K562 (cell line): ENCODE results near the gene LSR. TPM values are rescaled to one million over a fixed set of nuclear protein-coding genes. Genes with fewer than 3 reads are reported as not detected.

Source experiments
- CTBP1 ChIP-seq: fragments of 450-650 bp; IDR thresholded peaks from 2 replicates; pipeline ENCODE4 v1.6.1; 2016; ENCODE audit warnings: borderline replicate concordance
- FUS ChIP-seq: fragments of 200-400 bp; formaldehyde crosslinking; optimal IDR thresholded peaks from 2 replicates; pipeline ENCODE3; 2017; ENCODE audit warnings: low read depth, low read length
- HBP1 ChIP-seq: fragments of 450-650 bp; formaldehyde crosslinking; IDR thresholded peaks from 2 replicates; pipeline ENCODE4 v1.4.0; 2022; ENCODE audit warnings: missing genetic modification characterization
- PHF20 ChIP-seq: fragments of 450-650 bp; IDR thresholded peaks from 2 replicates; pipeline ENCODE4 v1.6.1; 2018; ENCODE audit not compliant: partially characterized antibody
- RAD21 ChIP-seq, 2 experiments: fragments of 250-450 bp in 1 of 2; fragments of 450-650 bp in 1 of 2; sonication (Bioruptor Pico) in 1 of 2; formaldehyde crosslinking in 1 of 2; IDR thresholded peaks in 1 of 2; conservative IDR thresholded peaks in 1 of 2; 2 replicates each; pipeline versions ENCODE4 v1.4.0 to v1.8.0; 2020 to 2022; ENCODE audit warnings: mild to moderate bottlenecking in 2 of 2, moderate library complexity in 1 of 2
- SFPQ ChIP-seq: fragments of 200-400 bp; formaldehyde crosslinking; IDR thresholded peaks from 2 replicates; pipeline ENCODE4 v1.6.1; 2017; ENCODE audit warnings: mild to moderate bottlenecking, low read depth, low read length, moderate library complexity
- YY1 ChIP-seq, 3 experiments: IDR thresholded peaks; 2 replicates each; pipeline ENCODE4 v1.6.1; 2011; ENCODE audit warnings: low read length in 2 of 3, mild to moderate bottlenecking in 2 of 3, moderate library complexity in 2 of 3, borderline replicate concordance in 1 of 3, control low read depth in 1 of 3, low read depth in 1 of 3; ENCODE audit not compliant: insufficient read depth in 3 of 3, insufficient replicate concordance in 2 of 3, control insufficient read depth in 1 of 3, insufficient read length in 1 of 3; ENCODE audit errors: extremely low read depth in 1 of 3
- ZBTB40 ChIP-seq, 2 experiments: fragments of 450-650 bp in 1 of 2; sonication (generic) in 1 of 2; formaldehyde crosslinking in 1 of 2; IDR thresholded peaks; 2 replicates each; pipeline versions ENCODE4 v1.7.1 to v1.9.0; 2016 to 2022; ENCODE audit warnings: inconsistent platforms in 1 of 2, mild to moderate bottlenecking in 1 of 2, missing genetic modification reagents in 1 of 2
- ZFX ChIP-seq: sonication (generic); formaldehyde crosslinking; IDR thresholded peaks from 2 replicates; pipeline ENCODE4 v1.8.0; 2022; ENCODE audit warnings: mild to moderate bottlenecking, missing genetic modification reagents, moderate library complexity
- ZNF121 ChIP-seq: sonication (generic); formaldehyde crosslinking; conservative IDR thresholded peaks from 2 replicates; pipeline ENCODE4 v1.8.0; 2022; ENCODE audit warnings: missing genetic modification reagents
- ZNF431 ChIP-seq: sonication (generic); formaldehyde crosslinking; IDR thresholded peaks from 2 replicates; pipeline ENCODE4 v1.8.0; 2022; ENCODE audit warnings: mild to moderate bottlenecking, missing genetic modification reagents
- polyA plus RNA-seq, 8 experiments: library from polyadenylated mRNA; depleted of rRNA in 4 of 8; stranded (reverse) in 5 of 8; unstranded in 3 of 8; fragments of >200 nt; fragmentation: Nextera tagmentation in 2 of 8; fragmentation: Illumina TruSeq in 1 of 8; extraction: Ambion mirVana in 2 of 8; extraction: Trizol in 1 of 8; gene quantifications; 2 replicates each; pipeline versions ENCODE4 v1.2.1 to v1.2.3, GENCODE V29; 2011 to 2014; ENCODE audit warnings: inconsistent platforms in 1 of 8, missing spikeins in 1 of 8
- total RNA-seq, 7 experiments: library from RNA; depleted of rRNA in 6 of 7; stranded (reverse); fragments of >200 nt in 6 of 7; fragmentation: Illumina TruSeq in 2 of 7; extraction: Trizol in 2 of 7; gene quantifications; 2 replicates each; pipeline versions ENCODE4 v1.2.1 to v1.2.3, GENCODE V29; 2011 to 2021; ENCODE audit warnings: low replicate concordance in 1 of 7

The LSR gene
- total and polyA plus RNA-seq, 9 of the 15 experiments (the other 6 are each of a cell fraction or from before 2014, with no cell fraction given), result 0.44 to 87.9 (median 28.0) TPM

GRCh38 chr19:35306473-35307246 lies 57.9 kb downstream of the LSR start (continued):
- no peak for TF ChIP-seq SFPQ
- peak; percentile 7; the same call in 1 of the 2 replicates for TF ChIP-seq ZBTB40 (IDR thresholded peaks at IDR 0.05)
- no peak for TF ChIP-seq ZBTB40 (CRISPR knock-in tag; IDR thresholded peaks at IDR 0.05)
- no peak for TF ChIP-seq FUS
- no peak for TF ChIP-seq ZNF431 (CRISPR knock-in tag)
- TF ChIP-seq YY1 (IDR thresholded peaks at IDR 0.05; ENCODE audit: borderline replicate concordance in 1 of 3, control insufficient read depth in 1 of 3, extremely low read depth in 1 of 3, insufficient read depth in 3 of 3, insufficient read length in 1 of 3, insufficient replicate concordance in 2 of 3, low read depth in 1 of 3, low read length in 2 of 3), result no peak
- peak in 1 of 2 experiments; percentile 53; a peak in 2 of 4 replicates for TF ChIP-seq RAD21 (CRISPR knock-in tag; conservative IDR thresholded peaks at IDR 0.05 in 1 of 2, IDR thresholded peaks at IDR 0.05 in 1 of 2)
- TF ChIP-seq HBP1, result no peak
- TF ChIP-seq PHF20, result peak; percentile 22
- TF ChIP-seq CTBP1, result peak; percentile 39; the same call in 1 of the 2 replicates
- TF ChIP-seq ZFX, result no peak
- peak; percentile 100 for TF ChIP-seq ZNF121
